ENCODE results near the gene ATOSA. TPM values are rescaled to one million over a fixed set of nuclear protein-coding genes. Genes with fewer than 3 reads are reported as not detected.

ATOSA gene
- total and polyA plus RNA-seq, 2 of the 13 experiments (the other 11 are each of a cell fraction or from before 2014, with no cell fraction given), result 6.6 to 16.3 TPM

DNA sequence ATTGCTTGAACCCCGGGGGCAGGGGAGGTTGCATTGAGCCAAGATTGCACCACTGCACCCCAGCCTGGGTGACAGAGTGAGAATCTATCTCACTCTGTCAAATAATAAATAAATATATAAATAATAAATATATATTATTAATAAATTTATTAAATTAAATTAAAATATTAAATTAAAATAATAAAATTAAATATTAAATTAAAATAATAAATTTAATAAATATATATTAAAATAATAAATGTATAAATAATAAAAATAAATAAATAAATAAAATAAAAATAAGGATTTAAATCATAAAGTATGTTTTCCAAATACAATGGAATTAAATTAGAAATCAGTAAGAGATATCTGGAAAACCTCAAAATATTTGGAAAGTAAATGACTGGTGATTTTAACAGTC lies 43.3 kb downstream of the ATOSA start:
- Histone ChIP-seq H3K36me3 (replicated peaks in 1 of 2; ENCODE audit: control insufficient read depth in 1 of 2, insufficient read depth in 2 of 2, low read length in 2 of 2) (peaks cover 0 to under 1% of the 10 kb centered on the region in 2 experiments; a peak in 1 of 5 replicates), H3K9me3 (ENCODE audit: low read length) (no peaks in the 10 kb centered on the region), H3K27ac (ENCODE audit: extremely low read length, insufficient read depth, low read length) (no peak overlapping the region), H3K4me2 (ENCODE audit: low read depth, low read length) (no peak overlapping the region), H3K9ac (ENCODE audit: insufficient read depth, low read depth, low read length) (no peak overlapping the region), H3K4me1 (ENCODE audit: insufficient read depth, low read length) (no peaks in the 10 kb centered on the region), H4K20me1 (ENCODE audit: insufficient read depth, low read length) (no peaks in the 10 kb centered on the region), H2AFZ (ENCODE audit: low read length) (no peak overlapping the region), H3K79me2 (ENCODE audit: insufficient read depth, low read length) (no peaks in the 10 kb centered on the region), H3K27me3 (ENCODE audit: control insufficient read depth in 1 of 2, insufficient read depth in 2 of 2, low read length in 2 of 2) (no peaks in the 10 kb centered on the region), H3K4me3 (replicated peaks in 1 of 3; ENCODE audit: insufficient read depth in 1 of 3, low read depth in 2 of 3, low read length in 3 of 3) (no peak overlapping the region)
- intact Hi-C loops (cut with micrococcal nuclease; ENCODE audit: unreplicated experiment), result no loop called here
- in situ Hi-C loops (cut with HindIII; ENCODE audit: extremely low pct_ligation_motif_present, low pct_unique_long_range_greater_than_20kb), result no loop called here
- BruUV-seq (replicated peaks), result no TSS peak
- DNase-seq (ENCODE audit: low spot score), result no peak
- ChIA-PET CTCF (ENCODE audit: low intra/inter-chr PET ratio, low total read pairs) (no interaction called here), POLR2A (no interaction called here)
- FAIRE-seq, result no peak
- ATAC-seq, result no peak
- WGBS (ENCODE audit: low lambda C conversion rate), result 100% methylated on average over 1 of the region's 1 CpG
- TF ChIP-seq EP300 (IDR thresholded peaks at IDR 0.05; ENCODE audit: low read depth in 2 of 2, low read length in 2 of 2) (no peak), EP300 (CRISPR knock-in tag; IDR thresholded peaks at IDR 0.05; ENCODE audit: borderline replicate concordance) (no peak), NFIB (CRISPR knock-in tag; IDR thresholded peaks at IDR 0.05; ENCODE audit: borderline replicate concordance) (no peak), PAWR (CRISPR knock-in tag; IDR thresholded peaks at IDR 0.05; ENCODE audit: borderline replicate concordance) (no peak), MTA1 (CRISPR knock-in tag; IDR thresholded peaks at IDR 0.05; ENCODE audit: borderline replicate concordance) (no peak), ZNF3 (CRISPR knock-in tag; IDR thresholded peaks at IDR 0.05) (no peak), SUZ12 (IDR thresholded peaks at IDR 0.05; ENCODE audit: low read depth, low read length) (no peak), BRCA1 (CRISPR knock-in tag; IDR thresholded peaks at IDR 0.05) (no peak), ZNF232 (CRISPR knock-in tag; IDR thresholded peaks at IDR 0.05; ENCODE audit: borderline replicate concordance) (no peak), CBX2 (IDR thresholded peaks at IDR 0.05; ENCODE audit: low read depth, low read length) (no peak), CBX2 (CRISPR knock-in tag; IDR thresholded peaks at IDR 0.05; ENCODE audit: low read depth) (no peak), ZNF382 (CRISPR knock-in tag; IDR thresholded peaks at IDR 0.05; ENCODE audit: borderline replicate concordance) (no peak), ZFP36L2 (CRISPR knock-in tag; IDR thresholded peaks at IDR 0.05) (no peak), CENPX (CRISPR knock-in tag; IDR thresholded peaks at IDR 0.05) (no peak), AGO2 (optimal IDR thresholded peaks at IDR 0.05; ENCODE audit: low read depth, low read length) (no peak), ETV6 (CRISPR knock-in tag; conservative IDR thresholded peaks at IDR 0.05) (no peak), TRIM24 (CRISPR knock-in tag; IDR thresholded peaks at IDR 0.05) (no peak)
- TF ChIP-seq, protein P1, sequence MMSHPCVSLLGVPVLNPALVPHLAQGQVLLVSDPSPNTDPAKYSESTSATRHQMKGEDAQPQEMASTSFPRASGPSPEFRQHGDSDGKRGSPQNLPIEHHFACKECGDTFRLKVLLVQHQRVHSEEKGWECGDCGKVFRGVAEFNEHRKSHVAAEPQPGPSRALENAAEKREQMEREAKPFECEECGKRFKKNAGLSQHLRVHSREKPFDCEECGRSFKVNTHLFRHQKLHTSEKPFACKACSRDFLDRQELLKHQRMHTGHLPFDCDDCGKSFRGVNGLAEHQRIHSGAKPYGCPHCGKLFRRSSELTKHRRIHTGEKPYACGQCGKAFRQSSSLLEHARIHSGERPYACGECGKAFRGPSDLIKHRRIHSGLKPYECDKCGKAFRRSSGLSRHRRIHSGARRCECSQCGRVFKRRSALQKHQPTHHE (CRISPR knock-in tag; IDR thresholded peaks at IDR 0.05; ENCODE audit: borderline replicate concordance), result no peak
- TF ChIP-seq, protein P2, sequence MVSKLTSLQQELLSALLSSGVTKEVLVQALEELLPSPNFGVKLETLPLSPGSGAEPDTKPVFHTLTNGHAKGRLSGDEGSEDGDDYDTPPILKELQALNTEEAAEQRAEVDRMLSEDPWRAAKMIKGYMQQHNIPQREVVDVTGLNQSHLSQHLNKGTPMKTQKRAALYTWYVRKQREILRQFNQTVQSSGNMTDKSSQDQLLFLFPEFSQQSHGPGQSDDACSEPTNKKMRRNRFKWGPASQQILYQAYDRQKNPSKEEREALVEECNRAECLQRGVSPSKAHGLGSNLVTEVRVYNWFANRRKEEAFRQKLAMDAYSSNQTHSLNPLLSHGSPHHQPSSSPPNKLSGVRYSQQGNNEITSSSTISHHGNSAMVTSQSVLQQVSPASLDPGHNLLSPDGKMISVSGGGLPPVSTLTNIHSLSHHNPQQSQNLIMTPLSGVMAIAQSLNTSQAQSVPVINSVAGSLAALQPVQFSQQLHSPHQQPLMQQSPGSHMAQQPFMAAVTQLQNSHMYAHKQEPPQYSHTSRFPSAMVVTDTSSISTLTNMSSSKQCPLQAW (CRISPR knock-in tag; IDR thresholded peaks at IDR 0.05), result no peak

Measured in HepG2 (cell line).